Panc1 (cell line): ENCODE results near the gene MOK. TPM values are rescaled to one million over a fixed set of nuclear protein-coding genes. Genes with fewer than 3 reads are reported as not detected.

Source experiments
- ATAC-seq: fragments of 200-7000 bp; cut with Tn5 transposase; 2 replicates; pipeline ENCODE4 v1.9.1; 2020; ENCODE audit warnings: mild to moderate bottlenecking, moderate library complexity
- BruUV-seq: library from RNA; stranded (reverse); fragments of 400-500 nt; replicated peaks from 2 replicates; lab custom pipeline; 2021; lab: Mats Ljungman, UMichigan
- CTCF ChIA-PET: fragments of 300-600 bp; sonication (Branson Sonifier 250); formaldehyde crosslinking; loops from one replicate; lab custom pipeline; 2022; ENCODE audit warnings: antibody characterized with exemption; lab: Charles Lee
- POLR2A ChIA-PET: fragments of 300-600 bp; sonication (Branson Sonifier 250); formaldehyde crosslinking; loops from one replicate; lab custom pipeline; 2022; ENCODE audit warnings: antibody characterized with exemption; lab: Charles Lee
- DNase-seq: peaks from one replicate; pipeline ENCODE4 v3.0.0-alpha.2; 2010; ENCODE audit warnings: low read depth, low spot score
- H3K27ac ChIP-seq: 2 replicates; pipeline ENCODE4 v1.5.1; 2011; ENCODE audit warnings: mild to moderate bottlenecking, low read length, inconsistent platforms
- H3K27me3 ChIP-seq: fragments of 200-500 bp; sonication (Bioruptor generic); 2 replicates; pipeline ENCODE4 v1.6.0; 2014; ENCODE audit warnings: low read length, inconsistent platforms; ENCODE audit not compliant: control insufficient read depth, insufficient read depth
- H3K36me3 ChIP-seq: fragments of 200-500 bp; sonication (Bioruptor generic); 2 replicates; pipeline ENCODE4 v1.5.1; 2014; ENCODE audit warnings: inconsistent platforms, mild to moderate bottlenecking, low read length, moderate library complexity; ENCODE audit not compliant: control insufficient read depth, insufficient read depth
- H3K4me1 ChIP-seq: 2 replicates; pipeline ENCODE4 v1.5.1; 2011; ENCODE audit warnings: inconsistent platforms, mild to moderate bottlenecking, low read length, moderate library complexity; ENCODE audit not compliant: control insufficient read depth, insufficient read depth
- H3K4me3 ChIP-seq, 2 experiments: 2 replicates each; pipeline ENCODE4 v1.5.1; 2011 to 2012; ENCODE audit warnings: low read depth in 2 of 2, low read length in 2 of 2, mild to moderate bottlenecking in 2 of 2, inconsistent platforms in 1 of 2, moderate library complexity in 1 of 2
- H3K9me3 ChIP-seq: fragments of 200-500 bp; sonication (Bioruptor generic); 2 replicates; pipeline ENCODE4 v1.5.1; 2014; ENCODE audit warnings: low read depth, mild to moderate bottlenecking, inconsistent platforms, low read length, moderate library complexity; ENCODE audit not compliant: control insufficient read depth, insufficient read depth
- CTCF ChIP-seq: fragments of 450-650 bp; IDR thresholded peaks from 2 replicates; pipeline ENCODE4 v1.5.1; 2017; ENCODE audit warnings: mild to moderate bottlenecking
- POLR2AphosphoS5 ChIP-seq: IDR thresholded peaks from 2 replicates; pipeline ENCODE4 v1.6.1; 2012; ENCODE audit warnings: mild to moderate bottlenecking, low read depth, low read length, moderate library complexity
- REST ChIP-seq, 2 experiments: IDR thresholded peaks; 2 replicates each; pipeline ENCODE4 v1.6.1; 2011 to 2012; ENCODE audit warnings: low read depth in 2 of 2, control low read depth in 1 of 2, low read length in 1 of 2, mild to moderate bottlenecking in 1 of 2, moderate library complexity in 1 of 2; ENCODE audit not compliant: insufficient read depth in 1 of 2
- SIN3A ChIP-seq: IDR thresholded peaks from 2 replicates; pipeline ENCODE4 v1.6.1; 2012; ENCODE audit warnings: low read depth, mild to moderate bottlenecking, low read length, moderate library complexity, borderline replicate concordance; ENCODE audit not compliant: insufficient read depth
- TCF7L2 ChIP-seq: IDR thresholded peaks from 2 replicates; pipeline ENCODE4 v1.6.1; 2011; ENCODE audit warnings: mild to moderate bottlenecking, low read depth, low read length, inconsistent platforms
- in situ Hi-C: cut with HindIII; loops from 2 replicates; pipeline ENCODE4 v1.10.0; 2016; ENCODE audit warnings: low sequenced_read_pairs, low pct_unique_long_range_greater_than_20kb
- intact Hi-C: fragments of 100-400 bp; cut with micrococcal nuclease; formaldehyde crosslinking; loops from one replicate; pipeline ENCODE4 v1.10.0; 2022; ENCODE audit not compliant: unreplicated experiment
- total RNA-seq: library from RNA; stranded (reverse); gene quantifications from one replicate; pipeline ENCODE4 v1.2.1, GENCODE V29; 2021; ENCODE audit not compliant: unreplicated experiment

Gene MOK
- total RNA-seq, 1 experiment from 2014 or later = 9.8 TPM

GRCh38 chr14:102200690-102201352 is 104.1 kb downstream of the MOK start:
- DNase-seq (no peak), ATAC-seq (no peak)
- Histone ChIP-seq H3K36me3 (no peaks in the 10 kb centered on the region), H3K9me3 (no peaks in the 10 kb centered on the region), H3K27me3 (no peaks in the 10 kb centered on the region), H3K4me3 (no peak overlapping the region), H3K27ac (no peak overlapping the region), H3K4me1 (no peaks in the 10 kb centered on the region)
- intact Hi-C loops (no loop called here), in situ Hi-C loops (loop anchor here (25.0 kb wide), 1 partner anchor 111 kb away; the partner anchor contains the start of genes MOK and ZNF839)
- CTCF ChIA-PET = no interaction called here
- TF ChIP-seq POLR2AphosphoS5 = no peak
- no peak for TF ChIP-seq SIN3A
- TF ChIP-seq CTCF = no peak
- no peak for TF ChIP-seq REST (IDR thresholded peaks at IDR 0.05; ENCODE audit: insufficient read depth in 1 of 2, low read depth in 2 of 2, low read length in 1 of 2)
- no peak for TF ChIP-seq TCF7L2
- POLR2A ChIA-PET = no interaction called here
- BruUV-seq = no TSS peak

GRCh38 chr14:102197317-102197853 is 107.6 kb downstream of the MOK start:
- Histone ChIP-seq H3K9me3 (no peaks in the 10 kb centered on the region), H3K27me3 (no peaks in the 10 kb centered on the region), H3K36me3 (0 out of 2 replicates have a peak, but pooled peaks cover 2% of the 10 kb centered on the region), H3K27ac (no peak overlapping the region), H3K4me1 (no peaks in the 10 kb centered on the region), H3K4me3 (no peak overlapping the region)
- no TSS peak for BruUV-seq
- intact Hi-C loops = no loop called here
- CTCF ChIA-PET = no interaction called here
- DNase-seq (no peak), ATAC-seq (no peak)
- in situ Hi-C loops = no loop called here
- TF ChIP-seq POLR2AphosphoS5 (no peak), REST (IDR thresholded peaks at IDR 0.05; ENCODE audit: insufficient read depth in 1 of 2, low read depth in 2 of 2, low read length in 1 of 2) (no peak), TCF7L2 (no peak), CTCF (no peak), SIN3A (no peak)
- POLR2A ChIA-PET = no interaction called here
